ENCODE data around the gene MCF2L2.

Gene MCF2L2

DNA sequence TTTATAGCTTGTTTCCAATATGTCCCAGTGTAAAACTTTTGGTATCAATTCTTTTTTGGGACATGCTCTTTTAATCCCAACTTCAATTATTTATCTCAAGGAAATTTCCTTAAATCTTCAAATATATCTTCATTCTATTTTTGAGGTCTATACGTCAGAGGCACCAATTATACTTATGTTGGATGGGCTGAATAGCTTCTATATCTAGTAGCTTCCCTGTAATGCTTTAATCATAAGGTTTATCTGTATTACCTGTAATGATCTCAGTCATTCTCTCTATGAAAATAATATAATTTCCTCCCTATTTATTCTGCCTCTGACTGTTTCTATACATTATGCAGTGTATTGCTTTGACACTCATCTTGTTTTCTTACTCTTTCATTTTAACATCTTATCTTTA lies 299.2 kb downstream of the MCF2L2 start:
- DNase-seq (ENCODE audit: low read depth in 2 of 2): no peak

DNA sequence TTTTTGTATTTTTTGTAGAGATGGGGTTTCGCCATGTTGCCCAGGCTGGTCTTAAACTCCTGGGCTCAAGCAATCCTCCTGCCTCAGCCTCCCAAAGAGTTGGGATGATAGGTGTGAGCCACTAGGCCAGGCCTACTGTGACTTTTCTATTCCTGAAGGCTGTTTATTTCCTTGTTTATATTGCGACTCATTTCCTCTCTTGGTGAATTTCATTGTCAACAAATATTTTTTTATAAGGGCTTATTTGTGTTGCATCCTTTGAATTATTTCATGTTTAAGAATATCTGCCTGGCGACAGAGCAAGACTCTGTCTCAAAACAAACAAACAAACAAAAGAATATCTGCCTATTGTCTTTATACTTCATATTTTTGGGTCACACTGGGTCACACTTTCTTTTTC lies 299.7 kb downstream of the MCF2L2 start:
- no peak for DNase-seq (ENCODE audit: low read depth in 2 of 2)
